CD4-positive, alpha-beta T cell (primary cell): Measurements from ENCODE around the gene SLC25A31. TPM values are rescaled to one million over a fixed set of nuclear protein-coding genes. Genes with fewer than 3 reads are reported as not detected.

Source experiments
- ATAC-seq: fragments of 200-7000 bp; cut with Tn5 transposase; one replicate; pipeline ENCODE4 v1.10.0; 2022; ENCODE audit warnings: mild to moderate bottlenecking; ENCODE audit not compliant: poor library complexity
- CTCF ChIA-PET: fragments of 350-600 bp; sonication (Branson Sonifier 250); formaldehyde crosslinking; loops from one replicate; lab custom pipeline; 2021; ENCODE audit warnings: antibody characterized with exemption, inconsistent platforms; lab: Charles Lee
- POLR2A ChIA-PET: fragments of 350-600 bp; sonication (Branson Sonifier 250); formaldehyde crosslinking; loops from one replicate; lab custom pipeline; 2021; ENCODE audit warnings: antibody characterized with exemption, inconsistent platforms; lab: Charles Lee
- DNase-seq, 14 experiments: peaks; one replicate each; pipeline ENCODE4 v3.0.0-alpha.2; 2013 to 2020; ENCODE audit warnings: mixed read lengths in 2 of 14
- H3K27ac ChIP-seq, 2 donors: one replicate each; pipeline versions ENCODE4 v1.5.1 to v1.7.0; 2013; ENCODE audit warnings: low read length in 2 of 2, low read depth in 1 of 2, mild to moderate bottlenecking in 1 of 2
- H3K27me3 ChIP-seq, 2 experiments: 1 replicate in 1 of 2; 2 replicates in 1 of 2; pipeline versions ENCODE4 v1.6.1 to v1.7.0; 2013; ENCODE audit warnings: low read length in 2 of 2, control low read depth in 1 of 2, mild to moderate bottlenecking in 1 of 2, moderate library complexity in 1 of 2; ENCODE audit not compliant: insufficient read depth in 2 of 2, control insufficient read depth in 1 of 2
- H3K36me3 ChIP-seq: one replicate; pipeline ENCODE4 v1.6.1; 2013; ENCODE audit warnings: low read length, control low read depth; ENCODE audit not compliant: insufficient read depth
- H3K4me1 ChIP-seq: one replicate; pipeline ENCODE4 v1.6.1; 2013; ENCODE audit warnings: low read length, control low read depth; ENCODE audit not compliant: insufficient read depth
- H3K4me3 ChIP-seq: one replicate; pipeline ENCODE4 v1.5.1; 2013; ENCODE audit warnings: mild to moderate bottlenecking, low read length, moderate library complexity
- H3K9me3 ChIP-seq, 2 experiments: 1 replicate in 1 of 2; 2 replicates in 1 of 2; pipeline versions ENCODE4 v1.6.1 to v1.7.0; 2013; ENCODE audit warnings: low read length in 2 of 2, mild to moderate bottlenecking in 2 of 2, control low read depth in 1 of 2, moderate library complexity in 1 of 2; ENCODE audit not compliant: control insufficient read depth in 1 of 2, insufficient read depth in 1 of 2
- H3K27ac Mint-ChIP-seq: one replicate; pipeline ENCODE4 v1.8.0; 2020; ENCODE audit warnings: mixed read lengths
- H3K27me3 Mint-ChIP-seq: one replicate; pipeline ENCODE4 v1.8.0; 2021; ENCODE audit warnings: mixed read lengths
- H3K36me3 Mint-ChIP-seq: one replicate; pipeline ENCODE4 v1.8.0; 2021; ENCODE audit warnings: low read depth, mixed read lengths
- H3K4me1 Mint-ChIP-seq: one replicate; pipeline ENCODE4 v1.8.0; 2021; ENCODE audit warnings: low read depth, mixed read lengths
- H3K4me3 Mint-ChIP-seq: one replicate; pipeline ENCODE4 v1.8.0; 2020; ENCODE audit warnings: mild to moderate bottlenecking, mixed read lengths
- H3K9me3 Mint-ChIP-seq: one replicate; pipeline ENCODE4 v1.8.0; 2020; ENCODE audit warnings: mixed read lengths
- CTCF ChIP-seq: fragments of 200-600 bp; IDR thresholded peaks from one replicate; pipeline ENCODE4 v1.8.0; 2022; ENCODE audit warnings: antibody characterized with exemption, mild to moderate bottlenecking
- intact Hi-C, 2 experiments: fragments of 100-400 bp; cut with DNase I in 1 of 2; cut with micrococcal nuclease in 1 of 2; formaldehyde crosslinking; loops; one replicate each; pipeline versions ENCODE4 v1.15.1 to v1.9.0; 2023 to 2025; cut with DNase I, micrococcal nuclease
- total RNA-seq, 174 experiments: library from RNA in 2 of 174; stranded (reverse) in 2 of 174; gene quantifications; one replicate each; pipeline ENCODE4 v1.2.3 and lab custom pipeline; 2021 to 2026

The SLC25A31 gene
- total RNA-seq, 2 experiments from 2014 or later, result not detected

- no peak for TF ChIP-seq CTCF
- DNase-seq, result peak in 2 of 14 experiments; percentile 3 to 34
- peaks cover 0 to 4% of the 10 kb centered on the region in 2 experiments for H3K9me3 ChIP-seq
- no peaks in the 10 kb centered on the region for H3K36me3 Mint-ChIP-seq
- H3K27me3 ChIP-seq, result peaks cover 34 to 72% of the 10 kb centered on the region in 2 experiments
- peak overlapping the region; percentile 52 for H3K4me3 ChIP-seq
- no peaks in the 10 kb centered on the region for H3K9me3 Mint-ChIP-seq
- no peak overlapping the region for H3K27ac Mint-ChIP-seq
- ChIA-PET CTCF (no interaction called here), POLR2A (no interaction called here)
- intact Hi-C loops, result no loop called here
- no peaks in the 10 kb centered on the region for H3K36me3 ChIP-seq
- peaks cover 78% of the 10 kb centered on the region for H3K27me3 Mint-ChIP-seq
- H3K4me1 Mint-ChIP-seq, result peaks cover 13% of the 10 kb centered on the region
- H3K4me1 ChIP-seq, result peaks cover 22% of the 10 kb centered on the region
- ATAC-seq, result peak; percentile 21
- H3K27ac ChIP-seq, result no peak overlapping the region
- peak overlapping the region; percentile 75 for H3K4me3 Mint-ChIP-seq
These were observed 51.3 kb downstream of the SLC25A31 start for GRCh38 chr4:127781300-127782024.

GRCh38 chr4:127782025-127782274 lies 51.8 kb downstream of the SLC25A31 start:
- POLR2A ChIA-PET, result no interaction called here
- Mint-ChIP-seq H3K4me3 (peak overlapping the region; percentile 47), H3K27me3 (peaks cover 74% of the 10 kb centered on the region), H3K36me3 (no peaks in the 10 kb centered on the region), H3K4me1 (peaks cover 13% of the 10 kb centered on the region), H3K9me3 (no peaks in the 10 kb centered on the region), H3K27ac (no peak overlapping the region)
- CTCF ChIA-PET, result no interaction called here
- peaks cover 22% of the 10 kb centered on the region for H3K4me1 ChIP-seq
- peak in 3 of 14 experiments; percentile 0 to 10 (median 1) for DNase-seq
- intact Hi-C loops, result no loop called here
- H3K36me3 ChIP-seq, result no peaks in the 10 kb centered on the region
- H3K27ac ChIP-seq, result no peak overlapping the region
- H3K27me3 ChIP-seq, result peaks cover 34 to 71% of the 10 kb centered on the region in 2 experiments
- H3K4me3 ChIP-seq, result peak overlapping the region; percentile 52
- TF ChIP-seq CTCF, result no peak
- no peak for ATAC-seq
- H3K9me3 ChIP-seq, result peaks cover 0 to 4% of the 10 kb centered on the region in 2 experiments

GRCh38 chr4:127782275-127783025 lies 52.2 kb downstream of the SLC25A31 start, which contains the start of gene HSPA4L:
Gene HSPA4L, plus strand, starts transcription at chr4:127782322. Its CDS starts 229 bp downstream, at chr4:127782551.
- DNase-seq (peak in 10 of 14 experiments; percentile 2 to 67 (median 24)), ATAC-seq (peak; percentile 43)
- peak within 1 kb of the TSS; percentile 96 for H3K4me3 Mint-ChIP-seq
- POLR2A ChIA-PET, result no interaction called here
- H3K36me3 ChIP-seq, result no peaks in the 10 kb centered on the region
- peaks cover 32 to 67% of the 10 kb centered on the region in 2 experiments for H3K27me3 ChIP-seq
- no peak for TF ChIP-seq CTCF
- peaks cover 69% of the 10 kb centered on the region for H3K27me3 Mint-ChIP-seq
- H3K36me3 Mint-ChIP-seq, result no peaks in the 10 kb centered on the region
- H3K27ac Mint-ChIP-seq, result no peak within 1 kb of the TSS
- CTCF ChIA-PET, result no interaction called here
- H3K9me3 ChIP-seq, result peaks cover 0 to 4% of the 10 kb centered on the region in 2 experiments
- intact Hi-C loops, result no loop called here
- H3K4me1 ChIP-seq, result peaks cover 22% of the 10 kb centered on the region
- H3K27ac ChIP-seq, result no peak within 1 kb of the TSS
- no peaks in the 10 kb centered on the region for H3K9me3 Mint-ChIP-seq
- peak within 1 kb of the TSS; percentile 52 for H3K4me3 ChIP-seq
- H3K4me1 Mint-ChIP-seq, result peaks cover 13% of the 10 kb centered on the region
